SK-N-SH treated with all-trans-retinoic acid at 6 μM for 48 hours (cell line): Measurements from ENCODE around the gene FASLG.

Experiments used
- ATAC-seq: fragments of 200-7000 bp; cut with Tn5 transposase; 3 replicates; pipeline ENCODE4 v1.9.1; 2020; ENCODE audit warnings: mild to moderate bottlenecking, moderate library complexity
- ARNTL ChIP-seq: fragments of 450-650 bp; formaldehyde crosslinking; IDR thresholded peaks from 2 replicates; pipeline ENCODE4 v1.5.0; 2020; ENCODE audit warnings: low read depth, mild to moderate bottlenecking, moderate library complexity, borderline replicate concordance
- BACH2 ChIP-seq: fragments of 250-450 bp; sonication (Bioruptor Pico); IDR thresholded peaks from 2 replicates; pipeline ENCODE4 v1.9.0; 2021; ENCODE audit warnings: mild to moderate bottlenecking, borderline replicate concordance
- CSDC2 ChIP-seq: fragments of 250-450 bp; sonication (Bioruptor Pico); IDR thresholded peaks from 2 replicates; pipeline ENCODE4 v1.5.0; 2020; ENCODE audit warnings: mild to moderate bottlenecking, moderate library complexity
- ESRRG ChIP-seq: fragments of 250-450 bp; sonication (Bioruptor Pico); IDR thresholded peaks from 2 replicates; pipeline ENCODE4 v1.6.1; 2021; ENCODE audit warnings: mild to moderate bottlenecking
- GLIS3 ChIP-seq: fragments of 250-450 bp; sonication (Bioruptor Pico); IDR thresholded peaks from 2 replicates; pipeline ENCODE4 v1.5.0; 2020; ENCODE audit warnings: mild to moderate bottlenecking, moderate library complexity
- ISL1 ChIP-seq: fragments of 250-450 bp; sonication (Bioruptor Pico); IDR thresholded peaks from 2 replicates; pipeline ENCODE4 v2.1.2; 2022; ENCODE audit warnings: mild to moderate bottlenecking, moderate library complexity
- OSR1 ChIP-seq: fragments of 250-450 bp; sonication (Bioruptor Pico); IDR thresholded peaks from 2 replicates; pipeline ENCODE4 v1.8.0; 2022; ENCODE audit warnings: moderate library complexity, mild to moderate bottlenecking, inconsistent platforms
- PPARA ChIP-seq: fragments of 250-450 bp; sonication (Bioruptor Pico); IDR thresholded peaks from 2 replicates; pipeline ENCODE4 v1.5.0; 2020; ENCODE audit warnings: mild to moderate bottlenecking, borderline replicate concordance
- RARB ChIP-seq: fragments of 250-450 bp; sonication (Bioruptor Pico); IDR thresholded peaks from 2 replicates; pipeline ENCODE4 v1.8.0; 2021; ENCODE audit warnings: mild to moderate bottlenecking, moderate library complexity
- SNAI2 ChIP-seq: fragments of 250-450 bp; sonication (Bioruptor Pico); IDR thresholded peaks from 2 replicates; pipeline ENCODE4 v1.5.0; 2020; ENCODE audit warnings: mild to moderate bottlenecking, moderate library complexity
- TCF4 ChIP-seq: fragments of 250-450 bp; sonication (Bioruptor Pico); IDR thresholded peaks from 2 replicates; pipeline ENCODE4 v1.8.0; 2021; ENCODE audit warnings: mild to moderate bottlenecking, moderate library complexity, borderline replicate concordance
- TOX ChIP-seq: fragments of 250-450 bp; sonication (Bioruptor Pico); IDR thresholded peaks from 2 replicates; pipeline ENCODE4 v1.8.0; 2021; ENCODE audit warnings: mild to moderate bottlenecking, moderate library complexity, borderline replicate concordance
- ZC3H10 ChIP-seq: fragments of 250-450 bp; sonication (Bioruptor Pico); IDR thresholded peaks from 2 replicates; pipeline ENCODE4 v1.5.1; 2021; ENCODE audit warnings: mild to moderate bottlenecking, moderate library complexity
- ZFP3 ChIP-seq: fragments of 250-450 bp; sonication (Bioruptor Pico); IDR thresholded peaks from 2 replicates; pipeline ENCODE4 v1.5.0; 2020; ENCODE audit warnings: mild to moderate bottlenecking, moderate library complexity
- ZNF565 ChIP-seq: fragments of 450-650 bp; formaldehyde crosslinking; conservative IDR thresholded peaks from 2 replicates; pipeline ENCODE4 v1.5.0; 2020; ENCODE audit warnings: low read depth, mild to moderate bottlenecking, moderate library complexity
- ZNF70 ChIP-seq: fragments of 450-650 bp; formaldehyde crosslinking; IDR thresholded peaks from 2 replicates; pipeline ENCODE4 v1.5.0; 2020; ENCODE audit warnings: mild to moderate bottlenecking, moderate library complexity
- ZNF8 ChIP-seq: fragments of 450-650 bp; formaldehyde crosslinking; IDR thresholded peaks from 2 replicates; pipeline ENCODE4 v1.5.0; 2020; ENCODE audit warnings: mild to moderate bottlenecking, moderate library complexity
- TF ChIP-seq, protein P1 (sequence below): fragments of 250-450 bp; sonication (Bioruptor Pico); IDR thresholded peaks from 2 replicates; pipeline ENCODE4 v1.8.0; 2021; ENCODE audit warnings: low read depth, mild to moderate bottlenecking, moderate library complexity, borderline replicate concordance
- TF ChIP-seq, protein P2 (sequence below): fragments of 250-450 bp; sonication (Bioruptor Pico); IDR thresholded peaks from 2 replicates; pipeline ENCODE4 v1.5.0; 2020; ENCODE audit warnings: mild to moderate bottlenecking, moderate library complexity
- TF ChIP-seq, protein P3 (sequence below): fragments of 250-450 bp; sonication (Bioruptor Pico); IDR thresholded peaks from 2 replicates; pipeline ENCODE4 v1.5.1; 2020; ENCODE audit warnings: low read depth, mild to moderate bottlenecking, moderate library complexity
- TF ChIP-seq, protein P4 (sequence below): fragments of 250-450 bp; sonication (Bioruptor Pico); IDR thresholded peaks from 2 replicates; pipeline ENCODE4 v1.8.0; 2020; ENCODE audit warnings: mild to moderate bottlenecking, moderate library complexity, borderline replicate concordance

FASLG gene

DNA sequence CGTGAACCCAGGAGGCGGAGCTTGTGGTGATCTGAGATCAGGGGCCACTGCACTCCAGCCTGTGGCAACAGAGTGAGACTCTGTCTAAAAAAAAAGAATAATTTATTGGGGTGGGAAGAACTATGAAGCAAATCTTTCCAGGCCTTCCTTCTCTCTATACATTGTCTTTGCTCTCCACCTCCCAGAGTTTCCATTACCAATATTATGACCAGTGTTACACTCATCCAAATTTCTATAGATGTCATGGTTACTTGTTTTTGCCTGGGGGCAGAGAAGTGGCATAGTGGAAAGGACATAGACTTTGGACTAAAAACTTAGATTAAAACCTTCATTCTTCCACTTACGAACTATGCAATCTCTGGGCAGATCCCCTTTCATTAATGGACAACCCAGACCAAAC is 10.1 kb downstream of the FASLG start:
- ATAC-seq = no peak
- TF ChIP-seq, protein P1, sequence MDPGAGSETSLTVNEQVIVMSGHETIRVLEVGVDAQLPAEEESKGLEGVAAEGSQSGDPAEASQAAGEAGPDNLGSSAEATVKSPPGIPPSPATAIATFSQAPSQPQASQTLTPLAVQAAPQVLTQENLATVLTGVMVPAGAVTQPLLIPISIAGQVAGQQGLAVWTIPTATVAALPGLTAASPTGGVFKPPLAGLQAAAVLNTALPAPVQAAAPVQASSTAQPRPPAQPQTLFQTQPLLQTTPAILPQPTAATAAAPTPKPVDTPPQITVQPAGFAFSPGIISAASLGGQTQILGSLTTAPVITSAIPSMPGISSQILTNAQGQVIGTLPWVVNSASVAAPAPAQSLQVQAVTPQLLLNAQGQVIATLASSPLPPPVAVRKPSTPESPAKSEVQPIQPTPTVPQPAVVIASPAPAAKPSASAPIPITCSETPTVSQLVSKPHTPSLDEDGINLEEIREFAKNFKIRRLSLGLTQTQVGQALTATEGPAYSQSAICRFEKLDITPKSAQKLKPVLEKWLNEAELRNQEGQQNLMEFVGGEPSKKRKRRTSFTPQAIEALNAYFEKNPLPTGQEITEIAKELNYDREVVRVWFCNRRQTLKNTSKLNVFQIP (CRISPR knock-in tag) = no peak
- no peak for TF ChIP-seq CSDC2
- TF ChIP-seq, protein P2, sequence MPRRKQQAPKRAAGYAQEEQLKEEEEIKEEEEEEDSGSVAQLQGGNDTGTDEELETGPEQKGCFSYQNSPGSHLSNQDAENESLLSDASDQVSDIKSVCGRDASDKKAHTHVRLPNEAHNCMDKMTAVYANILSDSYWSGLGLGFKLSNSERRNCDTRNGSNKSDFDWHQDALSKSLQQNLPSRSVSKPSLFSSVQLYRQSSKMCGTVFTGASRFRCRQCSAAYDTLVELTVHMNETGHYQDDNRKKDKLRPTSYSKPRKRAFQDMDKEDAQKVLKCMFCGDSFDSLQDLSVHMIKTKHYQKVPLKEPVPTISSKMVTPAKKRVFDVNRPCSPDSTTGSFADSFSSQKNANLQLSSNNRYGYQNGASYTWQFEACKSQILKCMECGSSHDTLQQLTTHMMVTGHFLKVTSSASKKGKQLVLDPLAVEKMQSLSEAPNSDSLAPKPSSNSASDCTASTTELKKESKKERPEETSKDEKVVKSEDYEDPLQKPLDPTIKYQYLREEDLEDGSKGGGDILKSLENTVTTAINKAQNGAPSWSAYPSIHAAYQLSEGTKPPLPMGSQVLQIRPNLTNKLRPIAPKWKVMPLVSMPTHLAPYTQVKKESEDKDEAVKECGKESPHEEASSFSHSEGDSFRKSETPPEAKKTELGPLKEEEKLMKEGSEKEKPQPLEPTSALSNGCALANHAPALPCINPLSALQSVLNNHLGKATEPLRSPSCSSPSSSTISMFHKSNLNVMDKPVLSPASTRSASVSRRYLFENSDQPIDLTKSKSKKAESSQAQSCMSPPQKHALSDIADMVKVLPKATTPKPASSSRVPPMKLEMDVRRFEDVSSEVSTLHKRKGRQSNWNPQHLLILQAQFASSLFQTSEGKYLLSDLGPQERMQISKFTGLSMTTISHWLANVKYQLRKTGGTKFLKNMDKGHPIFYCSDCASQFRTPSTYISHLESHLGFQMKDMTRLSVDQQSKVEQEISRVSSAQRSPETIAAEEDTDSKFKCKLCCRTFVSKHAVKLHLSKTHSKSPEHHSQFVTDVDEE (CRISPR knock-in tag) = no peak
- no peak for TF ChIP-seq ARNTL (CRISPR knock-in tag)
- TF ChIP-seq BACH2 (CRISPR knock-in tag) = no peak
- TF ChIP-seq TCF4 (CRISPR knock-in tag) = no peak
- TF ChIP-seq, protein P3, sequence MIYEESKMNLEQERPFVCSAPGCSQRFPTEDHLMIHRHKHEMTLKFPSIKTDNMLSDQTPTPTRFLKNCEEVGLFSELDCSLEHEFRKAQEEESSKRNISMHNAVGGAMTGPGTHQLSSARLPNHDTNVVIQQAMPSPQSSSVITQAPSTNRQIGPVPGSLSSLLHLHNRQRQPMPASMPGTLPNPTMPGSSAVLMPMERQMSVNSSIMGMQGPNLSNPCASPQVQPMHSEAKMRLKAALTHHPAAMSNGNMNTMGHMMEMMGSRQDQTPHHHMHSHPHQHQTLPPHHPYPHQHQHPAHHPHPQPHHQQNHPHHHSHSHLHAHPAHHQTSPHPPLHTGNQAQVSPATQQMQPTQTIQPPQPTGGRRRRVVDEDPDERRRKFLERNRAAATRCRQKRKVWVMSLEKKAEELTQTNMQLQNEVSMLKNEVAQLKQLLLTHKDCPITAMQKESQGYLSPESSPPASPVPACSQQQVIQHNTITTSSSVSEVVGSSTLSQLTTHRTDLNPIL (CRISPR knock-in tag) = no peak
- TF ChIP-seq RARB = no peak
- no peak for TF ChIP-seq ESRRG (CRISPR knock-in tag)
- TF ChIP-seq SNAI2 (CRISPR knock-in tag) = no peak
- TF ChIP-seq, protein P4, sequence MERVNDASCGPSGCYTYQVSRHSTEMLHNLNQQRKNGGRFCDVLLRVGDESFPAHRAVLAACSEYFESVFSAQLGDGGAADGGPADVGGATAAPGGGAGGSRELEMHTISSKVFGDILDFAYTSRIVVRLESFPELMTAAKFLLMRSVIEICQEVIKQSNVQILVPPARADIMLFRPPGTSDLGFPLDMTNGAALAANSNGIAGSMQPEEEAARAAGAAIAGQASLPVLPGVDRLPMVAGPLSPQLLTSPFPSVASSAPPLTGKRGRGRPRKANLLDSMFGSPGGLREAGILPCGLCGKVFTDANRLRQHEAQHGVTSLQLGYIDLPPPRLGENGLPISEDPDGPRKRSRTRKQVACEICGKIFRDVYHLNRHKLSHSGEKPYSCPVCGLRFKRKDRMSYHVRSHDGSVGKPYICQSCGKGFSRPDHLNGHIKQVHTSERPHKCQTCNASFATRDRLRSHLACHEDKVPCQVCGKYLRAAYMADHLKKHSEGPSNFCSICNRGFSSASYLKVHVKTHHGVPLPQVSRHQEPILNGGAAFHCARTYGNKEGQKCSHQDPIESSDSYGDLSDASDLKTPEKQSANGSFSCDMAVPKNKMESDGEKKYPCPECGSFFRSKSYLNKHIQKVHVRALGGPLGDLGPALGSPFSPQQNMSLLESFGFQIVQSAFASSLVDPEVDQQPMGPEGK (CRISPR knock-in tag) = no peak
- no peak for TF ChIP-seq GLIS3 (CRISPR knock-in tag)
- no peak for TF ChIP-seq TOX (CRISPR knock-in tag)
- TF ChIP-seq OSR1 = no peak
- TF ChIP-seq ZNF565 = no peak

DNA sequence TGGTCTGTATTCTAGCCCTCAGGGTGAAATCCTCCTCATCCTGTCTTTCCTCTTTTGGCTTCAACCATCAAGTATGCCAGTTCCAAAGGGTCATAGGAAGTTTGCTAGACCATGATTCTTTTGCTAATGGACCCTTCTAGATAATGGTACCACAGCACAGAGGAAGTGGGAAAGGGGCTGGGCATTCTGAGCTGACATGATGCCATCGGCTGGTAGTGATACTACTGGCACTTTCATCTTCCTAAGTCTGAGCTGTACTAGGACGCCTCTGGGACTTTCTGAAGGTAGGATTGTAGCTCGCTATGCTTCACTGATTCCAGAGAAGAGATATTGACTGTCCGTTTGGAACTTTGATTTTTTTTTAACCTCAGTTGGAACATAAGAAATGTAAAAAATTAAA is 11.4 kb downstream of the FASLG start:
- TF ChIP-seq ZNF70 (CRISPR knock-in tag) (no peak), RARB (no peak), ESRRG (CRISPR knock-in tag) (no peak), ZNF8 (CRISPR knock-in tag) (no peak), ZFP3 (CRISPR knock-in tag) (no peak), TCF4 (CRISPR knock-in tag) (no peak), ISL1 (CRISPR knock-in tag) (no peak), CSDC2 (no peak), ARNTL (CRISPR knock-in tag) (no peak), OSR1 (no peak), ZC3H10 (no peak), PPARA (CRISPR knock-in tag) (no peak)
- TF ChIP-seq, protein P4 (CRISPR knock-in tag) = no peak
- TF ChIP-seq, protein P1 (CRISPR knock-in tag) = no peak
- TF ChIP-seq, protein P3 (CRISPR knock-in tag) = no peak
- no peak for ATAC-seq
